Measurements from ENCODE around the gene RTP1.

GRCh38 chr3:187213616-187214015 is 16.3 kb downstream of the RTP1 start:
- TF ChIP-seq YY1 (IDR thresholded peaks at IDR 0.05; ENCODE audit: low read depth): no peak
- no peak for TF ChIP-seq TAF1 (IDR thresholded peaks at IDR 0.05; ENCODE audit: low read depth)
- no peak for TF ChIP-seq CREB1 (IDR thresholded peaks at IDR 0.05; ENCODE audit: low read depth)
- TF ChIP-seq, protein P1, sequence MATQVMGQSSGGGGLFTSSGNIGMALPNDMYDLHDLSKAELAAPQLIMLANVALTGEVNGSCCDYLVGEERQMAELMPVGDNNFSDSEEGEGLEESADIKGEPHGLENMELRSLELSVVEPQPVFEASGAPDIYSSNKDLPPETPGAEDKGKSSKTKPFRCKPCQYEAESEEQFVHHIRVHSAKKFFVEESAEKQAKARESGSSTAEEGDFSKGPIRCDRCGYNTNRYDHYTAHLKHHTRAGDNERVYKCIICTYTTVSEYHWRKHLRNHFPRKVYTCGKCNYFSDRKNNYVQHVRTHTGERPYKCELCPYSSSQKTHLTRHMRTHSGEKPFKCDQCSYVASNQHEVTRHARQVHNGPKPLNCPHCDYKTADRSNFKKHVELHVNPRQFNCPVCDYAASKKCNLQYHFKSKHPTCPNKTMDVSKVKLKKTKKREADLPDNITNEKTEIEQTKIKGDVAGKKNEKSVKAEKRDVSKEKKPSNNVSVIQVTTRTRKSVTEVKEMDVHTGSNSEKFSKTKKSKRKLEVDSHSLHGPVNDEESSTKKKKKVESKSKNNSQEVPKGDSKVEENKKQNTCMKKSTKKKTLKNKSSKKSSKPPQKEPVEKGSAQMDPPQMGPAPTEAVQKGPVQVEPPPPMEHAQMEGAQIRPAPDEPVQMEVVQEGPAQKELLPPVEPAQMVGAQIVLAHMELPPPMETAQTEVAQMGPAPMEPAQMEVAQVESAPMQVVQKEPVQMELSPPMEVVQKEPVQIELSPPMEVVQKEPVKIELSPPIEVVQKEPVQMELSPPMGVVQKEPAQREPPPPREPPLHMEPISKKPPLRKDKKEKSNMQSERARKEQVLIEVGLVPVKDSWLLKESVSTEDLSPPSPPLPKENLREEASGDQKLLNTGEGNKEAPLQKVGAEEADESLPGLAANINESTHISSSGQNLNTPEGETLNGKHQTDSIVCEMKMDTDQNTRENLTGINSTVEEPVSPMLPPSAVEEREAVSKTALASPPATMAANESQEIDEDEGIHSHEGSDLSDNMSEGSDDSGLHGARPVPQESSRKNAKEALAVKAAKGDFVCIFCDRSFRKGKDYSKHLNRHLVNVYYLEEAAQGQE (IDR thresholded peaks at IDR 0.05; ENCODE audit: low read depth): no peak
- no peak for TF ChIP-seq EP300 (IDR thresholded peaks at IDR 0.05; ENCODE audit: borderline replicate concordance)
- no peak for TF ChIP-seq CEBPB (IDR thresholded peaks at IDR 0.05)
- no peak for TF ChIP-seq RAD21 (IDR thresholded peaks at IDR 0.05; ENCODE audit: low read depth)
- no peak for TF ChIP-seq NFIC (IDR thresholded peaks at IDR 0.05)
- TF ChIP-seq, protein P2, sequence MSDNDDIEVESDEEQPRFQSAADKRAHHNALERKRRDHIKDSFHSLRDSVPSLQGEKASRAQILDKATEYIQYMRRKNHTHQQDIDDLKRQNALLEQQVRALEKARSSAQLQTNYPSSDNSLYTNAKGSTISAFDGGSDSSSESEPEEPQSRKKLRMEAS (IDR thresholded peaks at IDR 0.05): no peak
- no peak for TF ChIP-seq ZBTB7A (IDR thresholded peaks at IDR 0.05; ENCODE audit: low read depth)
